NCI-H510A (cell line): ENCODE measurements around the gene NKAIN2.
"Not testable (repeated sequence)": the region's sequence is repeated elsewhere in the genome, so short reads cannot be mapped to it uniquely, and the experiment has no call there.

Source experiments
- DNase-seq: peaks from one replicate; lab custom pipeline; 2025; lab: John Stamatoyannopoulos, UW

Gene NKAIN2

DNA sequence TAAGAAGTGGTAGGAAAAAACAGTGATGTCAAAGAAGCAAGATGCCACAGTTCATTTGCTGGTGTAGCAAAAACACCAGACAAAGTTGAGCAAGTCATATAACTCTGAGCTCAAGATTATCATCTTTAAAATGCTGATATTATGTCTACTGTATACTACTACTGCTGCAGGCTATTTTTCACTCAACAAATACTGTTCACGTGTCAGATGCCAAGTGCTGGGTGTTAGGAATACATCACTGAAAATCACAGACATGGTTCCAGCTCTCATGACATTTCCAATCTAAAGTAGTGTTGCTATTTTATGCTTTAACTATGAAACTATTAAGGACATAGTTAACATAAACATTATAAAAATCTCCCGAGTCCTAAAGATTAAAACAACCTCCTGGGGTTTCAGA is 163.0 kb downstream of the NKAIN2 start:
- no peak for DNase-seq

DNA sequence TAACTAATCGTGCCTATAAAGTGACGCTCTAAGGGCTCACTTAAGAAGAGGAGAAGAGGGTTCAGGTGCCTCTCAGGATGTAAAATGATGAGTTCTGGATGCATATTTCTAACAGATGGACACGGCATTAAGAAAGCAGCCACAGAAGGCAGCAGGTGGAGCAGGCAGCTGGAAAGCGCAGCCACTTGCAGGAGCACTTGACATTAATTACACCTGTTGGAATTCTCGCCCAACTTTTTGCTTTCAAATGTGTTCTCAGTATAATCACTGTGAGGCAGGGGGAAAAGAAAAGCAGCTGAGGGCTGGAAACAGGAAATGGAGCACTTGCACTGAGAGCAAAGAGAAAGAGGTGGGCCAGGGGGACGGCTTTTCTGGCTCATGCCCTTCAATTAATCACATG is 164.2 kb downstream of the NKAIN2 start:
- peak; percentile 86 for DNase-seq

DNA sequence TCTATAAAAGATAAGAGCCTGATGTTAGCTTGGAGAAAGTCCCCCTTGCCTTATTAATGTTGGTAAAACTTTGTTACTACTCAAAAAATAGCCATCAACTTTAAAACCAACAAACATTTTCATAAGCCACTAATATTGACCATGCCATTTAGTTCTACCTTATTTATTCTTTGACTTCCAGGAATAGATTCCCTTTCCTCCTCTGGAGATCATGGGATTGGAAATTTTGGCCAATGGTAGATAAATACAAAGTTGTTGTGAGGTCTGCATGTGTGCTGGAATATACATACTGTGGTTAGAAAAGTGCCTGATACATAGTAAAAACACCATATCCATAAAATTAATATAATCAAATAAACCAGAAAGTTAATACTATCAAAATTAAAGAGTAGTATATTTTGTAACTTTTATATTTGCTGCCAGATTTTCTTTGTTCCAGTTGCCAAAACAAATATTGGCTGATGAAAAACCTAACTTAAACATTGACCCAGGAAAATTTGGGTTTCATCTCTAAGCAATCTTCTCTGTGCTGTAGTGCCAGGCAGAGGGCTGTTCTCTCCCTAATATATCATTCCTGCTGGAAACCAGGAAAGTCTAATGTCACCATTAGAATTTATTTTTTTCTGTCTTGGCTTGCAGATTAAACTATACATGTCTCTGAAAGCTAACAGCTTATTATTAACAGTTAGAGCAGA is 169.1 kb downstream of the NKAIN2 start:
- no peak for DNase-seq

DNA sequence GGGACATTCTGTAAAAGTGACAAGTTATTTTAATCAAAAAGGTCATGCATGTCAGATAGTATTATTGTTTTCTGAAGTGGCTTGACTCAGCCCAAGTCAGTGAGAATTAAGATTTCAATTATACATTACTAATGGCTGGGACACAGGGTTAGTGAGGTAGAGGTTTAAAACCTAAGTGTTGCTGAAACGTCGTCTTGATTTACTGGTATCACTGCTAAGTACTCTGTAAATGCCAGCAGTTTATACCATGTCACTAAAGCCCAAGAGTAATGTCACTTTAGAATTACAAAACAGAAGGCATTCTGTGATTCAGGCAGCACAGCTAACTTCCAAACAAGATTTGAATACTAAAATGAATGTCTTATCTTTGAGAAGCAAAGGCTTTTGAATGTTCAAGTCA is 176.6 kb downstream of the NKAIN2 start:
- DNase-seq: no peak

DNA sequence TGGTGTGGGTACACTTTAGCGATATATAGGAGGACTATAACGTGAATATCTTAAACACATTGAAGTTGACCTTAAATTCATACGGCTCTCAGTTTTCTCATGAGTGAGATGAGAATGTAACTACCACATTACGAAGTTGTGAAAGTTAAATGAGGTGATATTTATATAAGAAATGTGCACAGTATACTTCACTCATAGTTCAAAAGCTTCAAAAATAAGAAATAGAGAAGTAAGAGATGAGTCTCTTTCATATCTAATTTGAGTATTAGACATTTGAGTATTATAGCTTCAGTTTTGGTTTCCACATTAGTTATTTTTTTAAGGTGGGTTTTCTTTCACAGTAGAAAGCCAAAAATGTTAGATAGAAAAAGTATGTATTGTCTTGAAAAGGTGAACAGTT is 183.3 kb downstream of the NKAIN2 start:
- no peak for DNase-seq

DNA sequence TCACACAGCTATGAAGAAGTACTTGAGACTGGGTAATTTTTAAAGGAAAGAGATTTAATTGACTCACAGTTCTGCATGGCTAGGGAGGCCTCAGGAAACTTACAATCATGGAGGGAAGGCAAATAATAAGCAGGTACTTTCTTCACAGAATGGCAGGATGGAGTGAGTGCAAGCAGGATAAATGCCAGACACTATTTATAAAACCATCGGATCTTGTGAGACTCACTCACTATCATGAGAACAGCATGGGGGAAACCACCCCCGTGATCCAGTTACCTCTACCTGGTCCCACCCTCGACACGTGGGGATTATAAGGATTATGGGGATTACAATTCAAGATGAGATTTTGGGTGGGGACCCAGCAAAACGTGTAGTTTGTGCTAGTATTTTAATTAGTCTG is 186.3 kb downstream of the NKAIN2 start:
- not testable (repeated sequence) for DNase-seq

DNA sequence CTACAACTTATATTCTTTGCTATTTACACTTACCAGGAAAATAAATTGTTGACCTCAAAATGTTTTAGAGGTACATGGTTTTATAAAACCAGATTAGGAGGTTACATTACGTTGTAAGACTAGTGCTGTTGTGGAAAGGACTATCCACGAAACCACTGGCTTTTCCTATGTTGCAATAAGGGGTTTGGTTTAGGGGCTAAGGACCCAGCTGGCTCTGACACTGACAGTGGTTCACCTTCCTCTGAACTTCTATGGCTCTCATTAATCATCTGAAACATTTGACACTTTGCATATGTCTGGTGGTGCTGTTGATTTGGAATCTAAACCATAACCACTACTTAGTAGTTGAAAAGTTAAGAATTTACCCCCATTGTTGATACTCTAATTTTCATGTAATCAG is 186.7 kb downstream of the NKAIN2 start:
- DNase-seq: no peak

DNA sequence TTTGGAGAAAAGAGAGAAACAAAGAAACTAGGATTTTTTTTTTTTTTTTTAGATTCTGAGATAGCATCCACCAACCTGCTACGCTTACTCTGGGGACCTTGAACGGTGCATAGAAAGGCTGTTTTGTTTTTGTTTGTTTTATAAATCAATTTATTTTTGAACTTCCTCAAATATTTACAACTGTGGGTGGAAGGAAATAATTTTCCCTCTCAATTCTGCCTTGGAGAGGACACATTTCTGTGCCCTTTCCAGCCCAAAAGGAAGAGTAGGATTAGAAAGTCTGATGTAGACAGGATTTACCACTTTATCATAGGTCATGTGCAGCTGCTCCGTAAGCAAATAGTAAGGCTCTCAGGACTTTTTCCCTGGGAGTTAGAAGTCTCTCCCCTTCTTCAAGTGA is 190.5 kb downstream of the NKAIN2 start:
- DNase-seq: no peak

DNA sequence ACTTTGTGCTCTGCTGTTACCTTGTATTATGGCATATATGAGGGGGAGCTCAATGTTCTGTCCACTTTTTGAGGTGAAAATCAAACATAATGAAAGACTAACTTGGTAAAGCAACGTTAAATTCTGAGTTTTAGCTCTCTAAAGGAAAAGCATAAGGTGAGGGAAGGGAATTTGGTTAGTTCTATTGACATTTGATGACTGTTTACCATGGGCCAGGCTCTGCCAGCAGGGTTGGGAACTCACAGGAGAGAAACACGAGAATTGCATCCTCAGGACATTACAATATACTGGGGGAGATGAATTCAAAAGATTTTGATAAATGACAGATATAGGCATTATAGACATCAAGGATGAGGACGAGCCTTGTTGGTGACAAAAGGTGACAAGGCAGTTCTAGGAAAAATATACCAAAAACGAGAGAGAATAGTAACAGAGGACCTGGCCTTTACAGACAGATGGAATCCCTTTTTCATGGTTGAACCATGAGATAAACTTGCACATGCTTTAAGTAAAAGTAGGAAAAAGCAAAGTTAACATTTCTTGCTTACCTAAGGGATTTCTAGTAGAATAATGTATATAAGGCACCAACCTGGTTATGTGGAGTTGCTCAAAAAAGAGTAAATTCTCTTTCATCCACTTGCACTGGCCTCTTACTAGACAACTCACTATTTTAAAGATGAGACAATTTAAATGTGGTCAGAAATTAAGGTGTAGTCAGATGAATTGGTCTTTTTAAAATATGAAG is 191.4 kb downstream of the NKAIN2 start:
- no peak for DNase-seq

DNA sequence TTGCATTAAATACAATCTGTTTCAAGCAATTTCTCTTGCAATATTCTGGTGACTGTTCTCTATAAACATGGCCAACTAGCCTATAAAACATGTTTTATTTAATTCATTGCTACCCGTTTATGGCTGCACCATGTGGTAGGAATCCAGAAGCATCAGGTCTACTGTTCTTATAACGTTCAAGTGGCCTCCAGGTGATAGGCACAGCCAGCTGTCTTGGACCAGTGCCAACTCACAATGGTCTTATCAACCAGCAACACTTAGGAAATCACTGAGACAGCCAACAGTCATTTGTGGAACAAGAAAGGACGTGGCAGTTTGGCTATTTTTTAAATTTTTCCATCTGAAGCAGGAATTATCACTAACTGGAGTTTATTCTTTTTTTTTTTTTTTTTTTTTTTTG is 193.6 kb downstream of the NKAIN2 start:
- peak; percentile 88 for DNase-seq

DNA sequence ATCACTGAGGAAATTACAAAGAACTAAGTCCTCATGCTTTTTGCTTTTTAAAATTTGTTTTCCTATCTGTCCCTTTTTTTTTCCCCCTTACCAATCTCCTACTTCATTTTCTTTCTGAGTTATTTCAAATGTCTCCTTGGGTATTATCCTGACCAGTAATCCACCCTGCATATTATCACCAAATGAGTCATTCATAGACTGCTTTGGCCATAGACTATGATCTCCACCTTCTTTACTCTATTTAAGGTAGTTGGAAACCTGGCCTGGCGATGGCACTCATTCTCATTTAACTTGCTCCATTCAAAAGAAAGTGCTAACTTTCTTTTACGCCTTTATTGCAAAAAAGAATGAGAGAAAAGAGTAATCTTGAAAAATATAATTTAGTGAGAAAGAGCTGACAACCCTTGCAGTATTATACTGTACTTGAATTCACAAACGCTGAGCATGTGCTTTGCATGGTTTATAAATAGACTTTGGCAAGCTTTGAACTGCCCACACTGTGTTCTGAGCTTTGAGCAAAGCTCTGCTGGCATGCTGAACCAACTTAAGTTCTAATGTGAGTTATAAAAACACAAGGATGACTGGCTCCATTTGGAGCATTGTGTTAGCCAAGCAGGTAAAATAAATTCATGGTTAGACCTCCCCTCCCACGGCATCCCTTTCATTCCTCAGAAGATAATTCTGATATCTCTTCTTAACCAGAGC is 198.9 kb downstream of the NKAIN2 start:
- no peak for DNase-seq

DNA sequence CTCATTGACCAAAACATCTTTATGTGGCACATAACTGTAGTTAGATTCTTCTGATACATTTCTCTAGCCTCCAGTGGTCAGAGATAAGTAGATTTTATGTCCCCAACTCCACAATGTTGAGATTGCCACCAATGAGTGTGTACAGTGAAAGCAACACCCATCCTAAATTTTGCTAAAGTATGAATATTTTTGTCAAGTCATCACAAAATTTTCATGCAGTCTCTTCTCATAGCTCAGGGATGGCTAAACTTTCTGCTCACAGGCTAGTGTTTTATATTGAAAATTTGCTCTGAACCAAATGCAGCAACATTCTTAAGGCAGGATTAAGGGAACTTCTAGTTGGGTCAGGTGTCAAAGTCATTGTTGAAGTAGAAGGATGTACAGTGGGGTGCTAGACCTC is 203.6 kb downstream of the NKAIN2 start:
- no peak for DNase-seq

DNA sequence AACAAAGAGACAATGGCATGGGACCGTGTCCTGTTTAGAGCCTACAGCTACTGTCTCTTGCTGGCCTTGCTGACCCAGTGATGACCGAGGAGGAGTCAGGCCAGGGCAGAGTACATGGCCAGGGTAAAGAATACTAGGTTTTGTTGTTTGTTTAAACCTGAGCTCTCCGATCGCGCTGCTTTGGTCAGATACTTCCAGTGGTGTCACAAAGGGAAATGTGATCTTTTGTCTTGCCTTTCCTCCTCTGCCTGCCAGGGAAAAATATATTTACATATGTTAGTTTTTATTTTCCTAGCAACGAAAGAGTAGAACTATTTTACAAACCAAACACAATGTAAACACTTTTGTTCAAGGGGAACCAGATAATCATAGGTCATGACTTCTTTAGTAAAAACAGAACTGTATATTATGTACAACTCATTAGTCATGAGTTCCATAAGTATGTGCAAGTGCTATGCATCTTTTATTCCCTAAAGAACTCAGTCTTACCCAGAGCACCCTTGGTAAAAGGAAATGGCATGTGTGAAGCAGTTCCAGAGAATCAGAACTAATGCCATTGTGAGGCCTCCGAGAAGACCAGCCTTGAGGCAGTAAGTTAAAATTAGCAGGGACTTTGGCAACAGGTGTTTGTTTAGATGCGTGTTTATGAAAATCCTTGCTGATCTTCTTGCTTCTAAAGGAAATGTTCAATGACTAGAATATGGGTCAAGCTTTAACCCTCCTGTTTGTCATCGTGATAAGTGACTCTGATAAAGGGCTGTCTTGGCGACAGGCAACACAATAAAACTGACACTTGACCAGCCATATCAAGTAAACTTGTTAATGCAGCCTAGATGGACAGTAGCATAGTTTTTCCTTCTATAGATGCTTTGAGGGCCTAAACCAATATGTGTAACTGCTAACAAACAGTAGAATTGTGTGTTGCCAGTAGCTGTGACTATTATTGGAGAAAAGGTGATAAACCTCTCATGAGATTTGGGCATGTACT is 204.6 kb downstream of the NKAIN2 start:
- no peak for DNase-seq

DNA sequence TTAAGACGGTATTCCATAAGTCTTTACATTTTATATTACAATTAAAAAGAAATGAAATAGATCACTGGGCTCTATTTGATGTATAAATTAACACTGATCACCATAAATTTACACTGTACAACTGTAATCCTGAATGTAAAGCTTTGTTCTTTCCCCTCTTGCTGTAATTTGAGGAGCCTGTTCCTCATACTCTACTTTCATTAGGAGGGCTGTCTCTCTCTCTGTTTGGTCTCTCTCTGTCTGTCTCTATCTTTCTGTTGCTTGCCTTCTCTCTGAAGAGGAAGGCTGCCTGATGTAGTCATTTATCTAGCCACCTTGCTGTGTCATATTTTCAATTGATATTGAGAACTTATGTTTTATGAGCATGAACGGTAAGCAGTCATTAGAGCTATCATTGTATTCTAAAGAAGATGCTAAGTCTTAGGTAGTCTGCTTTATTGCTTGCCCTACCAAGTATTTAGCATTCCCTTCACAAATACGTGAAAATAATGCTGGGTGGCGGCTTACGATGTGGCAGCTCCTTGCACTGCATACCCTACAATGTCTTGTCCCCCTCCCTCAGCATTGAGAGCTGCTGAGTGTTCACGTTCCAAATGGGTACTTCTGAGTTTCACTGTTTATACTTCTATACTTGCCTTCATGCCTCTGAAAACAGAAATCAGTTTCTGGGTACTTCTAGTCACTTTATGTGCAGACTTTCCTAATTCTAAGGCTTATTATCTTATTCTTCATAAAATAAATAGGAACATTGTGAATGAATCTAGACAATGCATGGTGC is 205.5 kb downstream of the NKAIN2 start:
- no peak for DNase-seq

DNA sequence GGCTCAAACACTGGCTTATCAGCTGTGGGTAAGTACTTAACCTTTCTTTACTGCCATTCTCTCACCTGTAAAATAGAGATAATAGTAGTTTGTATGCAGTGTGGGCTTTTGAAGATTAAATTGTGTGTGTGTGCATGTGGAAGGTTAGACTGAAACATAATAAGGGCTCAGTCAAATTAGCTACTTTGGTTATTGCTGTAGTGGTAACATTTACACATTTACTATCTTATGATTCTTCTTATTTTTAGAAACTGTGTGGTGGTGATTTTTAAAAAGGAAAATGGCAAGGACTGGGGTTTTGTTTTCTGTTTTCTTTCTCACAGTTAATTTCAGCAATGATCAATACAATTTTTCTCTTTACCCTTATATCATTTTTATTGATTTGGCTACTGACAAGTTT is 206.9 kb downstream of the NKAIN2 start:
- no peak for DNase-seq

DNA sequence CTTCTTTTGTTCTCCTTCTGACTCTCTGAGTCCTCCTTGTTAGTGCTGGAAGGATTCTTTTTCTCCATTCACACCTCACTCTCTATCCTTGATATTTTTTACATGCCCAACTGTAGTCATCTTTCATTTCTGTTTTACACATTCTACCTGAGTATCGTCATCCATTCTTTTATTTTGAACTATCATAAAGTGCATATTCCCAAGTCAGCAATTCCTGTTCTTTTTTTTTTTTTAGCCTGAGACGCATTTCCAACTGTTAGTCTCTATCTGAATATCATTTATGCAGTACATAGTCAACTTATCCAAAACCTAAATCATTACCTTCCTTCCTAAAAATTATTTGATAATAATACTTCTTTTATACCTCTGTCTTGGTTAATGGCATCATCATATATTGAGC is 207.5 kb downstream of the NKAIN2 start:
- DNase-seq: no peak

DNA sequence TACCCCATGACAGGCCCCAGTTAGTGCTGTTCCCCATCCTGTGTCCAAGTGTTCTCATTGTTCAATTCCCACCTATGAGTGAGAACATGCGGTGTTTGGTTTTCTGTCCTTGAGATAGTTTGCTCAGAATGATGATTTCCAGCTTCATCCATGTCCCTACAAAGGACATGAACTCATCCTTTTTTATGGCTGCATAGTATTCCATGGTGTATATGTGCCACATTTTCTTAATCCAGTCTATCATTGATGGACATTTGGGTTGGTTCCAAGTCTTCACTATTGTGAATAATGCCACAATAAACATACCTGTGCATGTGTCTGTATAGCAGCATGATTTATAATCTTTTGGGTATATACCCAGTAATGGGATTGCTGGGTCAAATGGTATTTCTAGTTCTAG is 218.4 kb downstream of the NKAIN2 start:
- DNase-seq: not testable (repeated sequence)

DNA sequence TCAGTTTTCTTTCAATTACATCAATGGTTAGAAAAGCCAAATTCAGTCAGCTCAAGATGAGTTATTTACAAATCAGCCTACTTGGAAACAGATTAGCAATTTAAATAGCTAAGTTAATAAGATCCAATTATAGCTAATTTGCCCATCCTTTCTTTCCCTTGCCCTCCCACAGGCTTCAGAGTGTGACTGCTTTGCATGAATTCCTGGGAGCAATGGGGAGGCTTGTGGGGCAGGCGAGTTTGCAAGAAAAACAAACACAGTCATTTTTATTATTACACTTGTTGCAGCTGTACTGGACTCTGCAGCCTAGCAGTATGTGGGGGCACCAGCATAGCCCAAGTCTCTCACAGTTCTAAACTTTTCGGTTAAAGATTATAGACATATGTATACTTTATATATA is 219.0 kb downstream of the NKAIN2 start:
- no peak for DNase-seq

DNA sequence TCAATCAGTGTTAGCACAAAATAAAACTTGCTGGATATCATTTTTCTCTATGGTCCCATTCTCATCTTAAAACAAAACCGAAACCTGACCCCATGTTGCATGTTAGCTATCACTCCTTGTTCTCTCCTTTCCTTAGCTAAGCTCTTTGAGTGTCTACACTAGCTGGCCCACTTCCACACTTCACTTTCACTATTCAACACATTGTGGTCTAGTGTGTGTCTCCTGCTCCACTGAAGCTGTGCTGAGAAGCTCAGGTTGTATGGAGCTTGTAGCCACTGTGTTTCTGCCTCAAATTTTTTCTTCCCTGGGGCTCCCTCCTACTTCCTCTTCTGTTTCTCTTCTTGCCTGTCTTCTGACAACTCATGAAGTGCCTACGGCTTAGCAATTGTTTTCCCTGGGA is 223.0 kb downstream of the NKAIN2 start:
- no peak for DNase-seq

DNA sequence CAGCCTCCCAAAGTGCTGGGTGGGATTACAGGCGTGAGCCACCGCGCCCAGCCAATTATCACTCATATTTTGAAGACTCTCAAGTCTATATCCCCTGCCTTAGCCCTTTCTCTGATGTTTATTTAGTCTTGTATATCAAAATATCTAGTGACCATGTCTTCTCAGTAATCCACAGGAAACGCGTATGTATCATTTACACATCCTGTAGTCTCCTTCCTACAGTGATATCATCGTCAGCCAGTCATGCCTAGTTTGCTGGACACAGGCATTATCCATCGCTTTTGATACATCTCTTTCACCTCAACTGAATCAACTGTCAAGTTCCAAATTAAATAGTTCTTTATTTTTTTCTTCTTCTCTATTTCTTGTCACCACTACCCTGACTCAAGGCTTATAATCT is 223.7 kb downstream of the NKAIN2 start:
- no peak for DNase-seq

DNA sequence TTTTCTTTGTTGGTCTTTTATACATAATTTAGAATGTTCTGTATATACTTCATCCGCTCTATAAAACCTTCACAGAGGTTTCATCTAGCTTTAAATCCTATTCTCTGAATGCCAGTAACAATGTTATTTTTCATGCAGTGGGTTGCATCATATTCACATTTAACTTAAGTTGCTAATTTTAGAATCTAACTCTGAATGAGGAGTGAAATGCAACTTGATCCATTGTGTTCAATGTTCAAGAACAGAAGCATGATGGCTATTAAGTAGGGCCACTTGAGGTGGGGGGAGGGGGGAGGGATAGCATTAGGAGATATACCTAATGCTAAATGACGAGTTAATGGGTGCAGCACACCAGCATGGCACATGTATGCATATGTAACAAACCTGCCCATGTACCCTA is 224.5 kb downstream of the NKAIN2 start:
- no peak for DNase-seq
